ENCODE results near the gene METAP1. TPM values are rescaled to one million over a fixed set of nuclear protein-coding genes. Genes with fewer than 3 reads are reported as not detected.
"Not testable (repeated sequence)": the region's sequence is repeated elsewhere in the genome, so short reads cannot be mapped to it uniquely, and the experiment has no call there.

The METAP1 gene
- total and polyA plus RNA-seq, 9 donors: 25.1 to 31.1 (median 27.6) TPM

DNA sequence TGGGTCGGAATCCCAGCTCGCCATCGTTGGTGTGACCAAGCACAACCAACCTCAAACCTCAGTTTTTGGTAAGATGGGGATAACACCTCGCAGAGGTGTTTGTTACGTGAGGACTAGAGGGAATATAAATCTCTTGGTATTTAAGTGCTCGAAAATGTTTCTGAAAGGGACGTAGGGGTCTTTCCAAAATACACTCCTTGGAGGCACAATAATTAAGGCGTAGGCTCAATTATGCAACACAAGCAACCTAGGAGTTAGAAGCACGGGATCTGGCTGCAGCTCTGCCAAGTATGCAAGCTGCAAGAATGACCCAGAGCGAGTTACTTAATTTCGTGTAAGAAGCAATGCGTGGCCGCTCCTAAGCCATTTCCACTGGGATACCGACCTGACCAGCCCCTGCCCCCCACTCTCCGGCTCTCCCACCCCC lies 92.5 kb downstream of the METAP1 start:
- WGBS (ENCODE audit: insufficient coverage): 0% methylated on average over 6 of the region's 15 CpGs
- Histone ChIP-seq H3K36me3 (ENCODE audit: control insufficient read depth, insufficient read depth, low read length) (peaks cover 23% of the 10 kb centered on the region), H3K27me3 (ENCODE audit: control insufficient read depth, insufficient read depth, low read length) (no peaks in the 10 kb centered on the region), H3K4me1 (ENCODE audit: control insufficient read depth, insufficient read depth, low read length) (peaks cover 4% of the 10 kb centered on the region), H3K9me3 (replicated peaks; ENCODE audit: control insufficient read depth, low read depth, low read length) (no peaks in the 10 kb centered on the region), H3K4me3 (ENCODE audit: low read length) (peak overlapping the region; percentile 81), H3K27ac (ENCODE audit: low read length) (peak overlapping the region; percentile 91)
- peak; percentile 88 for DNase-seq

DNA sequence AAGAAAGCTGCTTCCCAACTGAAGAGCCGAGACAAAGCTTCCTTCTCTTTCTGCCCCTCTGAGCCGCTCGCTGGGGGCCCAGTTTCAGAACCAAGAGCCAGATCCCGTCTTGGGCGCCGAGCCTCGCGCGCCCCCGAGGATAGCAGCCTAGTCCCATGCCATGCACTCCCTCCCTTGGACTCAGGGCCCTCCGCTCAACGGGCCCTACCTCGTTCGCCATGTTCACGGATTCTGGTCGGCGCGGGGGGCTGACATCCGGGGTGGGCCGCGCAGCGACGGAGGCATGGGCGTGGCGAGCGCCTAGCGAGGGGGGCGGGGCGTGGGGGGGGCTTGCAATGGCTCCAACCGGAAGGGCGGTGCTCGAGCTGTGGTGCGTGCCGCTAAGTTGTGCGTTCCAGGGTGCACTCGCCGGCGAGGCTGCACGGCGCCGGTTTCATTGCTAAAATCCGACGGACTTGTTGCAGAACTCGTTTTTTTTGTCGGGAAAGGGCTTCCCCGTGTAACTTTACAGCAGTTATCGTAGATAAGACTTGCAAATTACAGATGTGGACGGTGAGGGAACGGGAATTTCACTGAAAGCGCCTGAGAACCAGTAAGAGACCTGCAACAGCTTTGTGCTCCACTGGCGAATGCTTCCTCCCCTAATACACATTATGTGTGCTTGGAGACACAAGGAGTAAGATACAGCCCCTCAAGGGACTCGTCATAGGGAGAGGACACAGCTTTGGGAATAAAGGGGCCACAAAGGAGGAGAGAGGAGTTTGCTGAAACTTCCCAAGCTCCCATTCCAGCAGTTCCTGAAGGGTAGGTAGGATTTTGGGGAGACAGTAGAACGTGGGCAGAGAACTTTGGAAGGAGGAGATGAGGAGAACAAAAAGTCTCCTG lies 93.2 kb downstream of the METAP1 start, which contains the start of gene ADH5:
Gene ADH5, minus strand, starts transcription at position 308 of the 885 bp plus-strand sequence. Its CDS starts 88 bp downstream, at position 220.
- 0% methylated on average over 42 of the region's 53 CpGs for WGBS (ENCODE audit: insufficient coverage)
- no peaks in the 10 kb centered on the region for H3K27me3 ChIP-seq (ENCODE audit: control insufficient read depth, insufficient read depth, low read length)
- H3K36me3 ChIP-seq (ENCODE audit: control insufficient read depth, insufficient read depth, low read length): peaks cover 16% of the 10 kb centered on the region
- no peaks in the 10 kb centered on the region for H3K9me3 ChIP-seq (replicated peaks; ENCODE audit: control insufficient read depth, low read depth, low read length)
- H3K27ac ChIP-seq (ENCODE audit: low read length): peak within 1 kb of the TSS; percentile 95
- peak within 1 kb of the TSS; percentile 81 for H3K4me3 ChIP-seq (ENCODE audit: low read length)
- peaks cover 4% of the 10 kb centered on the region for H3K4me1 ChIP-seq (ENCODE audit: control insufficient read depth, insufficient read depth, low read length)
- peak; percentile 94 for DNase-seq

DNA sequence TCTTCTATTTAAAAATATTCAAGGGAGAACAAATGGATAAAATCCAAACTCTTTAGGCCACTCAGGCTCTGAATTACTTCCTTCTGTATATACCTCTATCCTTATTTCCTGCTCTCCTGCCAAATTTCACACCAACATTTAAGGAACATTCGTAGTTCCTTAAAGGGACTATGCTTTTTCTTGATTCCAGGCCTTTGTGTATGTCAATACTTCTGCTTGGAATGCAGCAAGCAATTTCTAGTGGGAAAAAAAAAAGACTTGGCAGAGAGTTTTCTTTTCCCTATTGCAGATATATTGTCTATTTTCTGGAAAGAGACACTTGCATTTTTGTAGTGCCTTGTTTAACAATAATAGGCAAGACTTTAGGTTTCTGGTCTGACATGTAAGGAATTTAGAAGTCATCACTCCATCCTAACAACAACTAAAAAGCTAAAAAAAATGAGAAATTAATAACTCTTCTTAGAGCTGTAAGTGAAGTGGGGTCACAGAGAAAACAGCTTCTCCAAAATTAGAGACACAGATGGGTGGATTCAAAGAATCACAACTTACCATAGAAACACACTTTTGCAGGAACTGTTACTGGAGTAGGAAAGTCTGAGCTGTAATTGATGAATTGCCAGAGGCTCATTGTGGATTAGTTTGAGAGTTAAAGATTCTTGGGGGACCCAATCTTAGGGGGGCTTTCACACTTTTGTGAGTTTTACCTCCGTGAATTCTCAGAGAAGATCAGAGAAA lies 95.1 kb downstream of the METAP1 start:
- H3K27me3 ChIP-seq (ENCODE audit: control insufficient read depth, insufficient read depth, low read length): no peaks in the 10 kb centered on the region
- H3K27ac ChIP-seq (ENCODE audit: low read length): peak overlapping the region; percentile 95
- no CpG with 5 or more reads among the region's 2 CpGs for WGBS (ENCODE audit: insufficient coverage)
- DNase-seq: peak; percentile 90
- H3K36me3 ChIP-seq (ENCODE audit: control insufficient read depth, insufficient read depth, low read length): peaks cover under 1% of the 10 kb centered on the region
- peak overlapping the region; percentile 1 for H3K4me3 ChIP-seq (ENCODE audit: low read length)
- no peaks in the 10 kb centered on the region for H3K9me3 ChIP-seq (replicated peaks; ENCODE audit: control insufficient read depth, low read depth, low read length)
- peaks cover 4% of the 10 kb centered on the region for H3K4me1 ChIP-seq (ENCODE audit: control insufficient read depth, insufficient read depth, low read length)

DNA sequence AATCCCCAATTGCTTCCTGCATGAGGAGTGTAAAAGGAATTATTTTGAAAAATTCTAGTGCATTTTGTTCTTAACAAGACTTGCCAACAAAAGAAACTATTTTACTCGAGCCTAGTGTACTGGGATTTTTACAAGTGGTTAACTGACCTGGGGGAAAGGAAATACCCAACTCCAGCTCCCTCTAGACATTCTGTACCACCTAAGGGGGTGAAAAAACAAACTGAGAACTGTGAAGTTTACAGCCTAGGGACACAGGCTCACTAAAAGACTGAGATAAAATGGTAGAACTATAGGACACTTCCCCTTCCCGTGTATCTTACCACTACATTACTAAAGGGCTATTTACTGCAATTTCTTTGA lies 95.7 kb downstream of the METAP1 start:
- H3K36me3 ChIP-seq (ENCODE audit: control insufficient read depth, insufficient read depth, low read length): no peaks in the 10 kb centered on the region
- no peak for DNase-seq
- no peak overlapping the region for H3K4me3 ChIP-seq (ENCODE audit: low read length)
- H3K9me3 ChIP-seq (replicated peaks; ENCODE audit: control insufficient read depth, low read depth, low read length): no peaks in the 10 kb centered on the region
- no peaks in the 10 kb centered on the region for H3K27me3 ChIP-seq (ENCODE audit: control insufficient read depth, insufficient read depth, low read length)
- peaks cover 4% of the 10 kb centered on the region for H3K4me1 ChIP-seq (ENCODE audit: control insufficient read depth, insufficient read depth, low read length)
- WGBS (ENCODE audit: insufficient coverage): no CpG with 5 or more reads among the region's 2 CpGs
- H3K27ac ChIP-seq (ENCODE audit: low read length): peak overlapping the region; percentile 95

DNA sequence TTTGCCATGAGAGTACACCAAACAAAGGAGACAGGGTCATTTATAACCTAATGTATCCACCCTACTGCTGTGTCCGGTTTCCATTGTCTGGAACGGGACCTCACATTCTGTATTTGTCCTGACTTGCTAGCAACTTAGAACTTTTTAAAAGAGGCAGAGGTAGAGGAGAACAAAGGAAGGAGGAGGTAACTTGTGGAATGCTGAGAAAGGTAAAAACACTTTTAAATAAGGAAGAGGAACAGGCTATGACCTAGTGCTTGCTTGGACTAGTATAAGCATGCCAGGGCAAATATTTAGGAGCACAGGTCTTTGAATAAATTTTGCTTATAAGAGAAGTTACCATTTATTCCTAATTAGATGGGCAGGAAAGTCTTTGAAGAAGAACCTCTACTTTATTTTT lies 96.3 kb downstream of the METAP1 start:
- not testable (repeated sequence) for H3K4me1 ChIP-seq (ENCODE audit: control insufficient read depth, insufficient read depth, low read length); H3K27me3 ChIP-seq (ENCODE audit: control insufficient read depth, insufficient read depth, low read length); H3K9me3 ChIP-seq (replicated peaks; ENCODE audit: control insufficient read depth, low read depth, low read length); H3K4me3 ChIP-seq (ENCODE audit: low read length); DNase-seq; H3K36me3 ChIP-seq (ENCODE audit: control insufficient read depth, insufficient read depth, low read length)
- no CpG with 5 or more reads among the region's 2 CpGs for WGBS (ENCODE audit: insufficient coverage)
- peak overlapping the region; percentile 95 for H3K27ac ChIP-seq (ENCODE audit: low read length)

DNA sequence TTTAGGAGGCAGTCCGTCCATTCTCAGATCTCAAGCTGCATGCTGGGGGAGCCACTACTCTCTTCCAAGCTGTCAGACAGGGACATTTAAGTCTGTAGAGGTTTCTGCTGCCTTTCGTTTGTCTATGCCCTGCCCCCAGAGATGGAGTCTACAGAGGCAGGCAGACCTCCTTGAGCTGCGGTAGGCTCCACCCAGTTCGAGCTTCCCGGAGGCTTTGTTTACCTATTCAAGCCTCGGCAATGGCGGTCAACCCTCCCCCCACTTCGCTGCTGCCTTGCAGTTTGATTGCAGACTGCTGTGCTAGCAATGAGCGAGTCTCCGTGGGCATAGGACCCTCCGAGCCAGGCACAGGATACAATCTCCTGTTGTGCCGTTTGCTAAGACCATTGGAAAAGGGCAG lies 103.8 kb downstream of the METAP1 start:
- 93% methylated on average over 9 of the region's 12 CpGs for WGBS (ENCODE audit: insufficient coverage)
- H3K27ac ChIP-seq (ENCODE audit: low read length): no peak overlapping the region
- no peaks in the 10 kb centered on the region for H3K27me3 ChIP-seq (ENCODE audit: control insufficient read depth, insufficient read depth, low read length)
- H3K4me1 ChIP-seq (ENCODE audit: control insufficient read depth, insufficient read depth, low read length): no peaks in the 10 kb centered on the region
- no peak overlapping the region for H3K4me3 ChIP-seq (ENCODE audit: low read length)
- DNase-seq: no peak
- H3K36me3 ChIP-seq (ENCODE audit: control insufficient read depth, insufficient read depth, low read length): no peaks in the 10 kb centered on the region
- H3K9me3 ChIP-seq (replicated peaks; ENCODE audit: control insufficient read depth, low read depth, low read length): peaks cover 3% of the 10 kb centered on the region

DNA sequence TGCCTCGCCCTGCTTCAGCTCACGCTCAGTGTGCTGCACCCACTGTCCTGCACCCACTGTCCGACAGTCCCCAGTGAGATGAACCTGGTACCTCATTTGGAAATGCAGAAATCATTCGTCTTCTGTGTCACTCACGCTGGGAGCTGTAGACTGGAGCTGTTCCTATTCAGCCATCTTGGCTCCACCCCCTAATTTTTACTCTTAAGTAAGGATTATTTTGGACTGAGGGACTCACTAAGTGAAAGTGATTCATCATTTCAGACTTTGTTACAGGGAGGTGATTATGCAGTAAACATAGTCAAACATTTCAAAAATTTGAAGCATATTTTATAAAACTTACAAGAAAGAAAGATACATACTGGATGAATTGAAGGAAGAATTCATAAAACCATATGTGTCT lies 104.3 kb downstream of the METAP1 start:
- not testable (repeated sequence) for H3K9me3 ChIP-seq (replicated peaks; ENCODE audit: control insufficient read depth, low read depth, low read length); H3K4me3 ChIP-seq (ENCODE audit: low read length); DNase-seq; H3K27me3 ChIP-seq (ENCODE audit: control insufficient read depth, insufficient read depth, low read length); H3K4me1 ChIP-seq (ENCODE audit: control insufficient read depth, insufficient read depth, low read length); H3K36me3 ChIP-seq (ENCODE audit: control insufficient read depth, insufficient read depth, low read length); H3K27ac ChIP-seq (ENCODE audit: low read length)
- 81% methylated on average over 3 of the region's 5 CpGs for WGBS (ENCODE audit: insufficient coverage)

DNA sequence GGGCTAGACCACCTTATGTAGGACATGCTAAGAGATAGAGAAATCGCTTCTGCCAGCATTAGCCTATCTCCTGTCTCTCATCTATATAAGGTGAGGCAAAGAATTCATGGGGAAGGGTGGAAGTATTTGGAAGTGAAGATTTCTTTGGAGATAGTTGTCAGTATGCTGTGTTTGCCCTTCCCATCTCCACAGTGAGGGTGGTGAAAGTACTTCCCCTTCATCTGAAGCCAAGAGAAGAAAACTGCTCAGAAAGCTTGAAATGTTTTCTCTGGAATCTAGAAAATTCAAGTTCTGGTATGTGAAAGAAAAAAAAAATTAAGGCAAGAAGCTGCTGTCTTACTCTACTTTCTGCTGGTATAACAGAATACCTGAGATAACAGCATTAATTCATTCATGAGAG lies 105.4 kb downstream of the METAP1 start:
- no CpG with 5 or more reads among the region's 1 CpG for WGBS (ENCODE audit: insufficient coverage)

DNA sequence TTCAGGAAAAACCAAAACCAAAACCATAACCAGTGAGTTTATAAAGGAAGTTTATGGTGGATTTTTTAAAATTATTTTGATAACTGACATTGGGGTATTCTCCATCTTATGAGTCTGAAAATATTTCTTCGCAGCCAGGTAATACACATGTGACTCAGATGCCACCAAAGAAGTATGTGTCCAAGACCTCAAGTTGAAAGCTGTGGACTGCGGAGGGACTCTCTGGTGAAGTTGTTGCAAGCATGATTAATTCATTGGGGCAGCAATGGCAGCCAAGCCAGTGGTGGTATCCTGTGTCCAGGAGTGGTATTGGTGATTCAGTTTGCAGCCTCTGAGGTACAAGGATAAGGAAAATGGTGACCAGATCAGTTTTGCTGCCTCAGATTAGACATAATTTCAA lies 107.1 kb downstream of the METAP1 start:
- 100% methylated on average over 2 of the region's 2 CpGs for WGBS (ENCODE audit: insufficient coverage)
- peaks cover 3% of the 10 kb centered on the region for H3K9me3 ChIP-seq (replicated peaks; ENCODE audit: control insufficient read depth, low read depth, low read length)
- no peaks in the 10 kb centered on the region for H3K36me3 ChIP-seq (ENCODE audit: control insufficient read depth, insufficient read depth, low read length)
- H3K4me3 ChIP-seq (ENCODE audit: low read length): no peak overlapping the region
- H3K27me3 ChIP-seq (ENCODE audit: control insufficient read depth, insufficient read depth, low read length): no peaks in the 10 kb centered on the region
- H3K27ac ChIP-seq (ENCODE audit: low read length): no peak overlapping the region
- H3K4me1 ChIP-seq (ENCODE audit: control insufficient read depth, insufficient read depth, low read length): no peaks in the 10 kb centered on the region
- no peak for DNase-seq

More for the DNA sequence above, 105.4 kb downstream of the METAP1 start:
- no peak overlapping the region for H3K27ac ChIP-seq (ENCODE audit: low read length)
- H3K4me3 ChIP-seq (ENCODE audit: low read length): no peak overlapping the region
- H3K9me3 ChIP-seq (replicated peaks; ENCODE audit: control insufficient read depth, low read depth, low read length): peaks cover 3% of the 10 kb centered on the region
- H3K36me3 ChIP-seq (ENCODE audit: control insufficient read depth, insufficient read depth, low read length): no peaks in the 10 kb centered on the region
- no peak for DNase-seq
- H3K27me3 ChIP-seq (ENCODE audit: control insufficient read depth, insufficient read depth, low read length): no peaks in the 10 kb centered on the region
- H3K4me1 ChIP-seq (ENCODE audit: control insufficient read depth, insufficient read depth, low read length): no peaks in the 10 kb centered on the region

DNA sequence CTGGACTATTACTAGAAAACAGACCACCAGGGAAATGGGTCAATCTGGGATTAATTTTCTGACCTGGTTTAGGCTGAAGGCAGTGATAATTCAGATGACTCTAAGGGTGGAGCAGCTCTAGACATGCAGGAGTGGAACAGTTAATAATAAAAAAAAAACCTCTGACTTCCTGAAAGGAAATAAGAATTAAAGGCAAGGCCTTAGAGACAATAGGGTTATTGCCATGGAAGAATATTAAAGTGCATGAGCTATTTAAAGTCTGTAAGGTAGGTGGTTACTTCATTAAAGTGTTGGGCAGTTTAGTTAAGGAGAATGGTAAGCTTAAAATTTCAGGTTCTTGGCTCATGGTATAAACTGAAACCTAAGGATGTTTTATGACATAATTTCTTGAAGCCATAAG lies 107.6 kb downstream of the METAP1 start:
- no peak for DNase-seq
- H3K36me3 ChIP-seq (ENCODE audit: control insufficient read depth, insufficient read depth, low read length): no peaks in the 10 kb centered on the region
- H3K27me3 ChIP-seq (ENCODE audit: control insufficient read depth, insufficient read depth, low read length): no peaks in the 10 kb centered on the region
- H3K27ac ChIP-seq (ENCODE audit: low read length): no peak overlapping the region
- H3K4me1 ChIP-seq (ENCODE audit: control insufficient read depth, insufficient read depth, low read length): no peaks in the 10 kb centered on the region
- peaks cover 3% of the 10 kb centered on the region for H3K9me3 ChIP-seq (replicated peaks; ENCODE audit: control insufficient read depth, low read depth, low read length)
- H3K4me3 ChIP-seq (ENCODE audit: low read length): no peak overlapping the region
